SK-N-SH (cell line): ENCODE results near the gene ZFP57. TPM values are rescaled to one million over a fixed set of nuclear protein-coding genes. Genes with fewer than 3 reads are reported as not detected.

ENCODE experiments used
- CTCF ChIA-PET: fragments of 300-600, 350-600 bp; formaldehyde crosslinking; extraction: SDS; loops from one replicate; lab custom pipeline; 2021; lab: Yijun Ruan, JAX
- POLR2A ChIA-PET: fragments of 350-600 bp; sonication (Branson Sonifier 250); formaldehyde crosslinking; extraction: SDS; loops from one replicate; lab custom pipeline; 2020; ENCODE audit warnings: antibody characterized with exemption, inconsistent platforms; lab: Yijun Ruan, JAX
- DNase-seq: peaks from one replicate; pipeline ENCODE4 v3.0.0; 2012
- H2AFZ ChIP-seq: fragments of 200-600 bp; sonication (generic); 2 replicates; pipeline ENCODE4 v1.8.1; 2016; ENCODE audit warnings: antibody characterized with exemption, mild to moderate bottlenecking, low read depth
- H3F3A ChIP-seq: fragments of 200-600 bp; sonication (generic); replicated peaks from 2 replicates; pipeline ENCODE3; 2016; ENCODE audit warnings: antibody characterized with exemption, mild to moderate bottlenecking; ENCODE audit not compliant: insufficient read depth
- H3K27ac ChIP-seq, 2 experiments: fragments of 200-500 bp in 1 of 2; fragments of 200-600 bp in 1 of 2; sonication (Bioruptor generic) in 1 of 2; sonication (generic), shearing (Covaris generic) in 1 of 2; 2 replicates each; pipeline versions ENCODE4 v1.5.1 to v1.6.1; 2014 to 2016; ENCODE audit warnings: low read depth in 2 of 2, inconsistent platforms in 1 of 2, low read length in 1 of 2, mild to moderate bottlenecking in 1 of 2, mixed read lengths in 1 of 2
- H3K27me3 ChIP-seq: fragments of 200-600 bp; sonication (generic), shearing (Covaris generic); 2 replicates; pipeline ENCODE4 v1.6.1; 2016; ENCODE audit warnings: mixed run types; ENCODE audit not compliant: insufficient read depth
- H3K36me3 ChIP-seq, 2 experiments: fragments of 200-500 bp in 1 of 2; fragments of 200-600 bp in 1 of 2; sonication (Bioruptor generic) in 1 of 2; sonication (generic) in 1 of 2; replicated peaks in 1 of 2; 2 replicates each; pipeline versions ENCODE3 to v1.5.1; 2014 to 2016; ENCODE audit warnings: low read length in 1 of 2, mild to moderate bottlenecking in 1 of 2; ENCODE audit not compliant: insufficient read depth in 2 of 2, control insufficient read depth in 1 of 2
- H3K4me1 ChIP-seq, 2 experiments: fragments of 200-500 bp in 1 of 2; fragments of 200-600 bp in 1 of 2; sonication (Bioruptor generic) in 1 of 2; sonication (generic), shearing (Covaris generic) in 1 of 2; 2 replicates each; pipeline versions ENCODE4 v1.5.1 to v1.6.1; 2014 to 2016; ENCODE audit warnings: low read depth in 1 of 2, low read length in 1 of 2, mixed run types in 1 of 2; ENCODE audit not compliant: insufficient read depth in 2 of 2, control insufficient read depth in 1 of 2
- H3K4me2 ChIP-seq: fragments of 200-600 bp; sonication (generic), shearing (Covaris generic); 2 replicates; pipeline ENCODE4 v1.6.1; 2017; ENCODE audit warnings: mixed run types
- H3K4me3 ChIP-seq, 2 experiments: fragments of 200-500 bp in 1 of 2; fragments of 200-600 bp in 1 of 2; sonication (Bioruptor generic) in 1 of 2; sonication (generic), shearing (Covaris generic) in 1 of 2; 2 replicates each; pipeline versions ENCODE4 v1.5.1 to v1.8.1; 2014 to 2016; ENCODE audit warnings: low read depth in 2 of 2, inconsistent platforms in 1 of 2, low read length in 1 of 2, mild to moderate bottlenecking in 1 of 2, mixed read lengths in 1 of 2, moderate library complexity in 1 of 2
- H3K79me2 ChIP-seq: fragments of 200-600 bp; sonication (generic); 2 replicates; pipeline ENCODE4 v1.8.1; 2017; ENCODE audit warnings: mild to moderate bottlenecking; ENCODE audit not compliant: insufficient read depth
- H3K9ac ChIP-seq: fragments of 200-600 bp; sonication (generic); 2 replicates; pipeline ENCODE4 v1.6.1; 2017; ENCODE audit warnings: mixed run types
- H3K9me2 ChIP-seq: fragments of 200-600 bp; sonication (generic); 2 replicates; pipeline ENCODE4 v1.6.1; 2017; ENCODE audit warnings: mixed run types
- H3K9me3 ChIP-seq: fragments of 200-600 bp; sonication (generic); 2 replicates; pipeline ENCODE4 v1.6.1; 2017; ENCODE audit warnings: mixed run types, mild to moderate bottlenecking, moderate library complexity
- H4K20me1 ChIP-seq: fragments of 200-600 bp; sonication (generic); 2 replicates; pipeline ENCODE4 v1.6.1; 2017; ENCODE audit warnings: mild to moderate bottlenecking, mixed run types; ENCODE audit not compliant: insufficient read depth
- CTCF ChIP-seq: fragments of 200-600 bp; sonication (generic); IDR thresholded peaks from 2 replicates; pipeline ENCODE4 v1.6.1; 2017; ENCODE audit warnings: antibody characterized with exemption, mild to moderate bottlenecking, moderate library complexity
- FOXJ3 ChIP-seq: sonication (generic); formaldehyde crosslinking; IDR thresholded peaks from 2 replicates; pipeline ENCODE4 v1.5.1; 2020; ENCODE audit warnings: mild to moderate bottlenecking, missing genetic modification reagents
- IRF3 ChIP-seq: fragments of 150-350 bp; IDR thresholded peaks from 2 replicates; pipeline ENCODE4 v1.6.1; 2016; ENCODE audit warnings: mild to moderate bottlenecking, low read depth, low read length
- JUND ChIP-seq: IDR thresholded peaks from 2 replicates; pipeline ENCODE4 v1.4.0; 2012
- MEF2A ChIP-seq: IDR thresholded peaks from 2 replicates; pipeline ENCODE4 v1.4.0; 2012; ENCODE audit warnings: low read depth, borderline replicate concordance
- RFX5 ChIP-seq: IDR thresholded peaks from 2 replicates; pipeline ENCODE4 v1.6.1; 2012; ENCODE audit warnings: mild to moderate bottlenecking, improper control_type of control experiment, low read length
- SIN3A ChIP-seq: IDR thresholded peaks from 2 replicates; pipeline ENCODE4 v1.6.1; 2012; ENCODE audit warnings: low read depth, mild to moderate bottlenecking, low read length, moderate library complexity, borderline replicate concordance
- TCF12 ChIP-seq: IDR thresholded peaks from 2 replicates; pipeline ENCODE4 v1.4.0; 2012
- ZBTB33 ChIP-seq: IDR thresholded peaks from 2 replicates; pipeline ENCODE4 v1.4.0; 2012; ENCODE audit warnings: low read depth, borderline replicate concordance
- WGBS: methylation state at CpG from one replicate; pipeline ENCODE4 v1.1.6; 2017; ENCODE audit warnings: low lambda C conversion rate; 5-methylcytosine and 5-hydroxymethylcytosine counted together
- polyA plus RNA-seq, 3 experiments: library from polyadenylated mRNA; depleted of rRNA; stranded (reverse); fragments of >200 nt; gene quantifications; 2 replicates each; pipeline ENCODE4 v1.2.3, GENCODE V29; 2012

Gene ZFP57
- polyA plus RNA-seq, 1 of the 3 experiments (the other 2 are of a cell fraction) = not detected

GRCh38 chr6:29675561-29675960 is 5.4 kb downstream of the ZFP57 start:
- Histone ChIP-seq H3K9ac (no peak overlapping the region), H2AFZ (no peak overlapping the region), H4K20me1 (no peaks in the 10 kb centered on the region), H3K9me2 (no peaks in the 10 kb centered on the region), H3F3A (no peaks in the 10 kb centered on the region), H3K36me3 (no peaks in the 10 kb centered on the region), H3K9me3 (no peaks in the 10 kb centered on the region), H3K27ac (no peak overlapping the region), H3K4me1 (no peaks in the 10 kb centered on the region), H3K4me3 (no peak overlapping the region), H3K4me2 (no peak overlapping the region), H3K79me2 (no peaks in the 10 kb centered on the region), H3K27me3 (peaks cover 4% of the 10 kb centered on the region; the same call in 1 of the 2 replicates)
- WGBS = 56% methylated on average over 1 of the region's 1 CpG
- CTCF ChIA-PET = interaction anchor here (8.4 kb wide), 1 partner anchor 23 kb away, joined by 78 read pairs; no protein-coding TSS in a partner anchor
- POLR2A ChIA-PET = no interaction called here
- TF ChIP-seq FOXJ3 (CRISPR knock-in tag) = no peak
- TF ChIP-seq CTCF = no peak
- no peak for TF ChIP-seq ZBTB33
- no peak for TF ChIP-seq JUND
- TF ChIP-seq RFX5 = no peak
- no peak for TF ChIP-seq SIN3A
- no peak for TF ChIP-seq IRF3
- DNase-seq = no peak

- Histone ChIP-seq H3K79me2 (no peaks in the 10 kb centered on the region), H3K9me2 (no peaks in the 10 kb centered on the region), H3K36me3 (no peaks in the 10 kb centered on the region), H3K9ac (no peak overlapping the region), H3K9me3 (no peaks in the 10 kb centered on the region), H3K4me2 (no peak overlapping the region), H4K20me1 (no peaks in the 10 kb centered on the region), H3K4me3 (no peak overlapping the region), H3K27ac (no peak overlapping the region), H3K27me3 (peaks cover 4% of the 10 kb centered on the region; the same call in 1 of the 2 replicates), H2AFZ (no peak overlapping the region), H3F3A (no peaks in the 10 kb centered on the region), H3K4me1 (no peaks in the 10 kb centered on the region)
- POLR2A ChIA-PET = no interaction called here
- CTCF ChIA-PET = interaction anchor here (0.6 to 8.4 kb wide), 2 partner anchors 22 to 80 kb away, joined by 5 to 78 read pairs; no protein-coding TSS in a partner anchor
- TF ChIP-seq TCF12 (no peak), MEF2A (no peak)
- 44% methylated on average over 5 of the region's 5 CpGs for WGBS
- no peak for DNase-seq
Measured at GRCh38 chr6:29674008-29674407, 6.9 kb downstream of the ZFP57 start.
